Prostate gland (tissue), 2 donors: Measurements from ENCODE around the gene SLC25A26. TPM values are rescaled to one million over a fixed set of nuclear protein-coding genes. Genes with fewer than 3 reads are reported as not detected.

Experiments used
- DNase-seq: peaks from one replicate; pipeline ENCODE4 v3.0.0-alpha.2; 2019; ENCODE audit warnings: low spot score
- H3K27ac ChIP-seq, 2 donors: fragments of 200-600 bp; sonication (generic); 2 replicates each; pipeline ENCODE4 v1.5.1; 2017 to 2019
- H3K27me3 ChIP-seq: fragments of 200-600 bp; sonication (generic); replicated peaks from 2 replicates; pipeline ENCODE4 v1.5.1; 2019; ENCODE audit not compliant: insufficient read depth
- H3K36me3 ChIP-seq, 2 donors: fragments of 200-600 bp; sonication (generic); 1 replicate in 1 of 2; 2 replicates in 1 of 2; pipeline versions ENCODE4 v1.5.1 to v1.8.1; 2017 to 2019
- H3K4me1 ChIP-seq: fragments of 200-600 bp; sonication (generic); replicated peaks from 2 replicates; pipeline ENCODE4 v1.5.1; 2019
- H3K4me3 ChIP-seq, 2 donors: fragments of 200-600 bp; sonication (generic); 2 replicates each; pipeline ENCODE4 v1.5.1; 2017 to 2019
- H3K9me3 ChIP-seq: fragments of 200-600 bp; sonication (generic); 2 replicates; pipeline ENCODE4 v1.5.1; 2017
- CTCF ChIP-seq, 4 experiments: fragments of 200-600 bp in 2 of 4; fragments of 450-650 bp in 2 of 4; sonication (generic) in 2 of 4; IDR thresholded peaks; 1 replicate in 3 of 4; 2 replicates in 1 of 4; pipeline ENCODE4 v1.5.1; 2016 to 2019; ENCODE audit warnings: antibody characterized with exemption in 4 of 4, mild to moderate bottlenecking in 2 of 4, moderate library complexity in 2 of 4
- POLR2A ChIP-seq: fragments of 450-650 bp; IDR thresholded peaks from one replicate; pipeline ENCODE4 v1.6.1; 2016; ENCODE audit warnings: antibody characterized with exemption, mild to moderate bottlenecking
- POLR2AphosphoS5 ChIP-seq: sonication (generic); formaldehyde crosslinking; IDR thresholded peaks from one replicate; pipeline ENCODE4 v1.6.1; 2017; ENCODE audit warnings: antibody characterized with exemption
- WGBS: methylation state at CpG from one replicate; pipeline ENCODE4 v1.1.5; 2018; 5-methylcytosine and 5-hydroxymethylcytosine counted together
- intact Hi-C: fragments of 100-400 bp; cut with DNase I; formaldehyde crosslinking; loops from one replicate; pipeline ENCODE4 v1.14.2; 2022
- total RNA-seq, 2 donors: library from RNA; depleted of rRNA; stranded (reverse); fragments of >200 nt; gene quantifications; one replicate each; pipeline ENCODE4 v1.1.0, GENCODE V29; 2016

Gene SLC25A26
- total RNA-seq, 2 donors from 2014 or later, result 24.4 to 32.3 TPM

GRCh38 chr3:66411474-66411873 is 190.7 kb downstream of the SLC25A26 start:
- Histone ChIP-seq H3K4me3 (no peak overlapping the region), H3K27me3 (no peaks in the 10 kb centered on the region), H3K27ac (no peak overlapping the region), H3K4me1 (peaks cover 14% of the 10 kb centered on the region), H3K36me3 (peaks cover 0 to 3% of the 10 kb centered on the region in 2 donors), H3K9me3 (no peaks in the 10 kb centered on the region)
- WGBS, result 57% methylated on average over 8 of the region's 8 CpGs
- no peak for DNase-seq
- intact Hi-C loops, result no loop called here
- no peak for TF ChIP-seq POLR2AphosphoS5
- no peak for TF ChIP-seq CTCF (IDR thresholded peaks at IDR 0.05)
- no peak for TF ChIP-seq POLR2A

GRCh38 chr3:66411961-66412887 is 191.4 kb downstream of the SLC25A26 start:
- H3K36me3 ChIP-seq, result peaks cover 0 to 3% of the 10 kb centered on the region in 2 donors
- no peak for TF ChIP-seq POLR2A
- TF ChIP-seq POLR2AphosphoS5, result no peak
- no peak for TF ChIP-seq CTCF (IDR thresholded peaks at IDR 0.05)

GRCh38 chr3:66413151-66413751 is 192.4 kb downstream of the SLC25A26 start:
- H3K9me3 ChIP-seq, result no peaks in the 10 kb centered on the region
- no peak for TF ChIP-seq POLR2AphosphoS5
- no peak for TF ChIP-seq CTCF (IDR thresholded peaks at IDR 0.05)
- TF ChIP-seq POLR2A, result no peak
- peaks cover 29% of the 10 kb centered on the region for H3K4me1 ChIP-seq
- peak overlapping the region in 1 of 2 donors; percentile 42 for H3K27ac ChIP-seq
- H3K36me3 ChIP-seq, result peaks cover 0 to 3% of the 10 kb centered on the region in 2 donors
- H3K27me3 ChIP-seq, result no peaks in the 10 kb centered on the region
- intact Hi-C loops, result no loop called here
- DNase-seq, result no peak
- no peak overlapping the region for H3K4me3 ChIP-seq
- WGBS, result 79% methylated on average over 7 of the region's 7 CpGs

More at GRCh38 chr3:66411961-66412887, 191.4 kb downstream of the SLC25A26 start:
- no peaks in the 10 kb centered on the region for H3K27me3 ChIP-seq
- no peak overlapping the region for H3K27ac ChIP-seq
- intact Hi-C loops, result no loop called here
- H3K4me1 ChIP-seq, result peaks cover 22% of the 10 kb centered on the region
- no peaks in the 10 kb centered on the region for H3K9me3 ChIP-seq
- WGBS, result 86% methylated on average over 24 of the region's 24 CpGs
- DNase-seq, result no peak
- H3K4me3 ChIP-seq, result no peak overlapping the region

- no peaks in the 10 kb centered on the region for H3K27me3 ChIP-seq
- no peak for DNase-seq
- H3K36me3 ChIP-seq, result peaks cover 0 to 3% of the 10 kb centered on the region in 2 donors
- intact Hi-C loops, result loop anchor here (5.0 kb wide), 1 partner anchor 37 kb away; no protein-coding TSS in a partner anchor
- 89% methylated on average over 5 of the region's 5 CpGs for WGBS
- peaks cover 34% of the 10 kb centered on the region for H3K4me1 ChIP-seq
- peak overlapping the region in 1 of 2 donors; percentile 1 for H3K27ac ChIP-seq
- no peaks in the 10 kb centered on the region for H3K9me3 ChIP-seq
- H3K4me3 ChIP-seq, result no peak overlapping the region
- TF ChIP-seq POLR2A, result no peak
- TF ChIP-seq CTCF (IDR thresholded peaks at IDR 0.05), result no peak
- TF ChIP-seq POLR2AphosphoS5, result no peak
These were observed 194.0 kb downstream of the SLC25A26 start for GRCh38 chr3:66414846-66415245.
